GM23338 (cell line): ENCODE results near the gene KCNK4. TPM values are rescaled to one million over a fixed set of nuclear protein-coding genes. Genes with fewer than 3 reads are reported as not detected.

Experiments
- ATAC-seq: fragments of 200-7000 bp; cut with Tn5 transposase; 3 replicates; pipeline ENCODE4 v1.9.1; 2020
- DNase-seq: peaks from one replicate; pipeline ENCODE4 v3.0.0-alpha.2; 2015; ENCODE audit warnings: low spot score
- H2AFZ ChIP-seq: fragments of 200-600 bp; sonication (generic); 2 replicates; pipeline ENCODE4 v1.8.0; 2016; ENCODE audit warnings: antibody characterized with exemption, mild to moderate bottlenecking, moderate library complexity
- H3F3A ChIP-seq: fragments of 200-600 bp; sonication (generic); replicated peaks from 2 replicates; pipeline ENCODE4 v1.8.0; 2017; ENCODE audit warnings: antibody characterized with exemption, mixed run types, low read depth
- H3K27ac ChIP-seq: fragments of 200-600 bp; sonication (generic); 2 replicates; pipeline ENCODE4 v1.6.1; 2016; ENCODE audit warnings: low read depth
- H3K27me3 ChIP-seq: fragments of 200-600 bp; sonication (generic); 2 replicates; pipeline ENCODE4 v1.8.0; 2016; ENCODE audit warnings: mild to moderate bottlenecking, mixed run types, moderate library complexity; ENCODE audit not compliant: insufficient read depth
- H3K36me3 ChIP-seq: fragments of 200-600 bp; sonication (generic); 2 replicates; pipeline ENCODE4 v1.8.0; 2016; ENCODE audit warnings: mild to moderate bottlenecking; ENCODE audit not compliant: insufficient read depth
- H3K4me1 ChIP-seq: fragments of 200-600 bp; sonication (generic); 2 replicates; pipeline ENCODE4 v1.8.0; 2016; ENCODE audit warnings: mild to moderate bottlenecking, moderate library complexity; ENCODE audit not compliant: insufficient read depth
- H3K4me2 ChIP-seq: fragments of 200-600 bp; sonication (generic); 2 replicates; pipeline ENCODE4 v1.7.1; 2017; ENCODE audit warnings: mixed run types
- H3K4me3 ChIP-seq: fragments of 200-600 bp; sonication (generic); 2 replicates; pipeline ENCODE4 v1.6.1; 2016; ENCODE audit warnings: mixed run types
- H3K79me2 ChIP-seq: fragments of 200-600 bp; sonication (generic); replicated peaks from 2 replicates; pipeline ENCODE4 v1.8.0; 2017; ENCODE audit warnings: mild to moderate bottlenecking; ENCODE audit not compliant: insufficient read depth
- H3K9me2 ChIP-seq: fragments of 200-600 bp; sonication (generic); 2 replicates; pipeline ENCODE4 v1.8.0; 2017; ENCODE audit not compliant: insufficient read depth
- H4K20me1 ChIP-seq: fragments of 200-600 bp; sonication (generic); replicated peaks from 2 replicates; pipeline ENCODE4 v1.8.0; 2017; ENCODE audit warnings: mild to moderate bottlenecking; ENCODE audit not compliant: insufficient read depth
- H3K27ac Mint-ChIP-seq: 2 replicates; pipeline ENCODE4 v1.8.0; 2020; ENCODE audit warnings: inconsistent platforms, mild to moderate bottlenecking, moderate library complexity, mixed read lengths
- H3K27me3 Mint-ChIP-seq: 3 replicates; pipeline ENCODE4 v1.8.0; 2022; ENCODE audit warnings: low read depth, mild to moderate bottlenecking, moderate library complexity, mixed read lengths, inconsistent platforms; ENCODE audit not compliant: insufficient read depth, poor library complexity
- H3K36me3 Mint-ChIP-seq: 3 replicates; pipeline ENCODE4 v1.8.0; 2021; ENCODE audit warnings: low read depth, mild to moderate bottlenecking, inconsistent platforms, moderate library complexity, mixed read lengths
- H3K4me1 Mint-ChIP-seq: 3 replicates; pipeline ENCODE4 v1.8.0; 2020; ENCODE audit warnings: mild to moderate bottlenecking, inconsistent platforms, mixed read lengths
- H3K4me3 Mint-ChIP-seq: 3 replicates; pipeline ENCODE4 v1.8.0; 2021; ENCODE audit warnings: moderate library complexity, mild to moderate bottlenecking, inconsistent platforms, mixed read lengths
- H3K9me3 Mint-ChIP-seq: 3 replicates; pipeline ENCODE4 v1.8.0; 2020; ENCODE audit warnings: moderate library complexity, mild to moderate bottlenecking, inconsistent platforms, mixed read lengths
- CREB1 ChIP-seq: fragments of 250-450 bp; sonication (Bioruptor Pico); IDR thresholded peaks from 2 replicates; pipeline ENCODE4 v1.5.0; 2020; ENCODE audit warnings: low read depth, mild to moderate bottlenecking, moderate library complexity
- CTCF ChIP-seq, 2 experiments: fragments of 200-600 bp in 1 of 2; sonication (generic) in 1 of 2; conservative IDR thresholded peaks; 2 replicates each; pipeline versions ENCODE4 v1.5.1 to v1.6.1; 2016 to 2017; ENCODE audit warnings: antibody characterized with exemption in 2 of 2, low read depth in 2 of 2, mild to moderate bottlenecking in 2 of 2, moderate library complexity in 1 of 2
- ETS1 ChIP-seq: IDR thresholded peaks from 2 replicates; pipeline ENCODE4 v1.6.1; 2016; ENCODE audit warnings: antibody characterized with exemption
- EZH2 ChIP-seq: fragments of 200-600 bp; sonication (generic); IDR thresholded peaks from one replicate; pipeline ENCODE4 v1.8.0; 2017; ENCODE audit warnings: antibody characterized with exemption, mild to moderate bottlenecking, low read depth; ENCODE audit not compliant: unreplicated experiment
- JUNB ChIP-seq: IDR thresholded peaks from one replicate; pipeline ENCODE4 v1.6.1; 2016; ENCODE audit warnings: antibody characterized with exemption; ENCODE audit not compliant: unreplicated experiment
- REST ChIP-seq: IDR thresholded peaks from one replicate; pipeline ENCODE4 v1.6.1; 2018; ENCODE audit warnings: antibody characterized with exemption; ENCODE audit not compliant: unreplicated experiment
- STAT1 ChIP-seq: IDR thresholded peaks from one replicate; pipeline ENCODE4 v1.6.1; 2016; ENCODE audit warnings: antibody characterized with exemption; ENCODE audit not compliant: unreplicated experiment
- ZNF331 ChIP-seq: fragments of 250-450 bp; sonication (Bioruptor Pico); IDR thresholded peaks from 2 replicates; pipeline ENCODE4 v1.5.0; 2020; ENCODE audit warnings: low read depth, mild to moderate bottlenecking, moderate library complexity
- ZNF462 ChIP-seq: fragments of 250-450 bp; sonication (Bioruptor Pico); IDR thresholded peaks from 2 replicates; pipeline ENCODE4 v1.5.0; 2020; ENCODE audit warnings: mild to moderate bottlenecking, moderate library complexity
- polyA plus RNA-seq: library from polyadenylated mRNA; unstranded; fragments of >200 nt; fragmentation: Nextera tagmentation; extraction: Ambion mirVana; gene quantifications from 2 replicates; pipeline ENCODE4 v1.2.1, GENCODE V29; 2016
- total RNA-seq: library from RNA; depleted of rRNA; stranded (reverse); fragments of >200 nt; shearing (Covaris generic); gene quantifications from 2 replicates; pipeline ENCODE4 v1.2.3, GENCODE V29; 2014

Gene KCNK4
- total and polyA plus RNA-seq, 2 experiments from 2014 or later = 1.0 TPM; not detected in 1

- no peak for TF ChIP-seq REST
These were observed 34.8 kb upstream of the KCNK4 start (continued) for GRCh38 chr11:64256300-64256699.

- no peak overlapping the region for H3K4me3 ChIP-seq
- H3K4me2 ChIP-seq = no peak overlapping the region
- TF ChIP-seq ZNF462 (CRISPR knock-in tag) (no peak), STAT1 (no peak), CREB1 (no peak), ZNF331 (CRISPR knock-in tag) (no peak), EZH2 (no peak), ETS1 (no peak), CTCF (conservative IDR thresholded peaks at IDR 0.05; ENCODE audit: low read depth in 2 of 2) (no peak), JUNB (no peak)
These were observed 32.7 kb upstream of the KCNK4 start for GRCh38 chr11:64258356-64258755.

More at GRCh38 chr11:64258356-64258755, 32.7 kb upstream of the KCNK4 start:
- peaks cover 4% of the 10 kb centered on the region; the same call in 1 of the 2 replicates for H4K20me1 ChIP-seq
- DNase-seq = no peak
- Mint-ChIP-seq H3K36me3 (peaks cover 64% of the 10 kb centered on the region), H3K4me3 (no peak overlapping the region), H3K27ac (no peak overlapping the region), H3K9me3 (no peaks in the 10 kb centered on the region), H3K27me3 (peaks cover 18% of the 10 kb centered on the region), H3K4me1 (peaks cover 12% of the 10 kb centered on the region)
- ATAC-seq = no peak
- H3F3A ChIP-seq = no peaks in the 10 kb centered on the region
- peaks cover 2% of the 10 kb centered on the region for H3K79me2 ChIP-seq
- no peaks in the 10 kb centered on the region for H3K9me2 ChIP-seq
- H3K4me1 ChIP-seq = no peaks in the 10 kb centered on the region
- H3K36me3 ChIP-seq = peaks cover 11% of the 10 kb centered on the region
- no peaks in the 10 kb centered on the region for H3K27me3 ChIP-seq
- H2AFZ ChIP-seq = no peak overlapping the region
- H3K27ac ChIP-seq = no peak overlapping the region
